Liver (tissue), 9 donors: ENCODE data around the gene NR2F2. TPM values are rescaled to one million over a fixed set of nuclear protein-coding genes. Genes with fewer than 3 reads are reported as not detected.

Experiments
- DNase-seq: peaks from one replicate; pipeline ENCODE4 v3.0.0-alpha.2; 2017; ENCODE audit warnings: low spot score
- H3K27ac ChIP-seq, 2 donors: one replicate each; pipeline ENCODE4 v1.7.0; 2013; ENCODE audit warnings: inconsistent platforms in 2 of 2, low read length in 2 of 2, control low read depth in 1 of 2, low read depth in 1 of 2, mild to moderate bottlenecking in 1 of 2
- H3K27me3 ChIP-seq, 4 donors: one replicate each; pipeline versions ENCODE4 v1.6.1 to v1.7.0; 2013; ENCODE audit warnings: low read length in 3 of 4, inconsistent platforms in 1 of 4, mild to moderate bottlenecking in 1 of 4, moderate library complexity in 1 of 4; ENCODE audit not compliant: control insufficient read depth in 4 of 4, insufficient read depth in 4 of 4
- H3K36me3 ChIP-seq, 4 donors: one replicate each; pipeline versions ENCODE4 v1.6.1 to v1.7.0; 2013; ENCODE audit warnings: low read length in 3 of 4, mild to moderate bottlenecking in 3 of 4, low read depth in 1 of 4, moderate library complexity in 1 of 4; ENCODE audit not compliant: control insufficient read depth in 4 of 4, insufficient read depth in 3 of 4
- H3K4me1 ChIP-seq, 4 donors: one replicate each; pipeline versions ENCODE4 v1.6.1 to v1.7.0; 2013; ENCODE audit warnings: low read length in 3 of 4, mild to moderate bottlenecking in 3 of 4, moderate library complexity in 1 of 4; ENCODE audit not compliant: control insufficient read depth in 4 of 4, insufficient read depth in 4 of 4
- H3K4me3 ChIP-seq, 3 donors: one replicate each; pipeline versions ENCODE4 v1.6.1 to v1.7.0; 2013; ENCODE audit warnings: low read length in 3 of 3, control low read depth in 1 of 3, low read depth in 1 of 3, mild to moderate bottlenecking in 1 of 3
- H3K9ac ChIP-seq, 2 donors: one replicate each; pipeline ENCODE4 v1.7.0; 2013; ENCODE audit warnings: low read length in 2 of 2, mild to moderate bottlenecking in 2 of 2, moderate library complexity in 2 of 2, control low read depth in 1 of 2, low read depth in 1 of 2
- H3K9me3 ChIP-seq, 4 donors: one replicate each; pipeline versions ENCODE4 v1.6.1 to v1.7.0; 2013; ENCODE audit warnings: low read length in 3 of 4; ENCODE audit not compliant: control insufficient read depth in 4 of 4
- EGR1 ChIP-seq, 2 donors: IDR thresholded peaks; 2 replicates each; pipeline ENCODE4 v1.6.1; 2016 to 2018; ENCODE audit warnings: antibody characterized with exemption in 2 of 2, low read depth in 2 of 2
- FOXA1 ChIP-seq: IDR thresholded peaks from 2 replicates; pipeline ENCODE4 v1.6.1; 2016; ENCODE audit warnings: antibody characterized with exemption
- HNF4A ChIP-seq, 2 donors: conservative IDR thresholded peaks; 2 replicates each; pipeline ENCODE4 v1.6.1; 2016; ENCODE audit warnings: antibody characterized with exemption in 2 of 2, mild to moderate bottlenecking in 2 of 2
- HNF4G ChIP-seq: IDR thresholded peaks from 2 replicates; pipeline ENCODE4 v1.6.1; 2016; ENCODE audit warnings: antibody characterized with exemption
- NR2F2 ChIP-seq: IDR thresholded peaks from 2 replicates; pipeline ENCODE4 v1.6.1; 2016; ENCODE audit warnings: antibody characterized with exemption
- RAD21 ChIP-seq, 2 donors: IDR thresholded peaks; 2 replicates each; pipeline ENCODE4 v1.6.1; 2016; ENCODE audit warnings: antibody characterized with exemption in 2 of 2, mild to moderate bottlenecking in 2 of 2
- SP1 ChIP-seq: IDR thresholded peaks from 2 replicates; pipeline ENCODE4 v1.6.1; 2018; ENCODE audit warnings: antibody characterized with exemption, mild to moderate bottlenecking
- TAF1 ChIP-seq: conservative IDR thresholded peaks from 2 replicates; pipeline ENCODE4 v1.6.1; 2016; ENCODE audit warnings: antibody characterized with exemption, mild to moderate bottlenecking
- WGBS: extraction: QIAGEN DNeasy Blood & Tissue Kit; methylation state at CpG from one replicate; pipeline ENCODE4 v1.1.7; 2013; 5-methylcytosine and 5-hydroxymethylcytosine counted together
- polyA plus RNA-seq, 2 donors: library from polyadenylated mRNA; stranded (reverse) in 1 of 2; unstranded in 1 of 2; fragments of 200-250 nt in 1 of 2; fragments of >200 nt in 1 of 2; fragmentation: Nextera tagmentation in 1 of 2; extraction: Ambion mirVana in 1 of 2; gene quantifications; one replicate each; pipeline versions ENCODE4 v1.2.1 to v1.2.3, GENCODE V29; 2013 to 2015
- total RNA-seq, 2 donors: library from RNA; depleted of rRNA; stranded (reverse); fragments of >200 nt; gene quantifications; one replicate each; pipeline ENCODE4 v1.2.3, GENCODE V29; 2014
- TF ChIP-seq, protein P1 (sequence below): IDR thresholded peaks from 2 replicates; pipeline ENCODE4 v1.6.1; 2016; ENCODE audit warnings: antibody characterized with exemption
- TF ChIP-seq, protein P2 (sequence below): fragments of 150-350 bp; IDR thresholded peaks from 2 replicates; pipeline ENCODE4 v1.5.1; 2017; ENCODE audit warnings: improper control_type of control experiment, low read depth, low read length; ENCODE audit not compliant: missing input control
- TF ChIP-seq, protein P3 (sequence below): IDR thresholded peaks from 2 replicates; pipeline ENCODE4 v1.6.1; 2016; ENCODE audit warnings: antibody characterized with exemption
- TF ChIP-seq, protein P4 (sequence below): IDR thresholded peaks from 2 replicates; pipeline ENCODE4 v1.6.1; 2016; ENCODE audit warnings: antibody characterized with exemption, mild to moderate bottlenecking
- donor health status: healthy.
- donor health status: healthy.
- donor health status: healthy.
- donor health status: healthy.
- donor health status: healthy.

NR2F2 gene
- total and polyA plus RNA-seq, 4 donors = 5.9 to 22.4 (median 9.2) TPM

DNA sequence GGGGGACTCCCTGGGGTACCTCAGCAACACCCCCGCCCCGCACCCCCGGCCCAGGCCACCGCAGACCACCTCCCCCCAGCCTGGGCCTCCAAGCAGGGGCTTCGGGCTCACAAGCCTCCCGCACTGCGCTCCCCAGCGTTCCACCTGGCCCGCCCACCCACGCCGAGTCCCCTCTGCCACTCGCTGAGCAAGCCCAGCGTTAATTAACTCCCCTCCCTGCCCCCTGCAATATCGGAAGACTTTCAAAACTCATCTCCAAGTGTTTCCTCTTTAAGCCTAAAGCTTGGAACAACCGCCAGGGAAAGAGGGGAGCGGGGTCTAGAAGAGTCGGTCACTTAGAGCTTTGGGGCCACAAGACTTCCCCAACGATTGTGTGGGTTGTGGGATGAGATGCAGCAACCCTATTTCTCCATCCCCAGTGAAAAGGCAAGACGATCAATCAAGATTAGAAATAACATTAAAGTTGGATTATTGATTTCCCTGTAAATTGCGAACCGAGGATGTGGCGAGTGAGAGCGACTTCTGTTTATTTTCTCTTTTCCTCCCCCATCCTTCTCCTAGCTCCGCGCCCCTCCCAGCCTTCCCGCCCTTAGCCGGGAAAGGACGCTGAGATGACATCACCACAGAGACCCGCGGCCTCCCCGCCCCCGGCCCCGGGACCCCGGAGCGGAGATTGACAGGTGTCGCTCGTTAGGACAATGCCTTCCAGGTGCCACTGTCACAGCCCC is 30.2 kb downstream of the NR2F2 start:
- H3K9me3 ChIP-seq = no peaks in the 10 kb centered on the region
- DNase-seq = no peak
- no peak overlapping the region for H3K9ac ChIP-seq
- TF ChIP-seq, protein P1, sequence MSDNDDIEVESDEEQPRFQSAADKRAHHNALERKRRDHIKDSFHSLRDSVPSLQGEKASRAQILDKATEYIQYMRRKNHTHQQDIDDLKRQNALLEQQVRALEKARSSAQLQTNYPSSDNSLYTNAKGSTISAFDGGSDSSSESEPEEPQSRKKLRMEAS = no peak
- TF ChIP-seq HNF4G = no peak
- no peak for TF ChIP-seq TAF1
- no peak for TF ChIP-seq RAD21 (IDR thresholded peaks at IDR 0.05)
- TF ChIP-seq EGR1 (IDR thresholded peaks at IDR 0.05; ENCODE audit: low read depth in 2 of 2) = no peak
- TF ChIP-seq HNF4A (conservative IDR thresholded peaks at IDR 0.05) = no peak
- TF ChIP-seq, protein P2, sequence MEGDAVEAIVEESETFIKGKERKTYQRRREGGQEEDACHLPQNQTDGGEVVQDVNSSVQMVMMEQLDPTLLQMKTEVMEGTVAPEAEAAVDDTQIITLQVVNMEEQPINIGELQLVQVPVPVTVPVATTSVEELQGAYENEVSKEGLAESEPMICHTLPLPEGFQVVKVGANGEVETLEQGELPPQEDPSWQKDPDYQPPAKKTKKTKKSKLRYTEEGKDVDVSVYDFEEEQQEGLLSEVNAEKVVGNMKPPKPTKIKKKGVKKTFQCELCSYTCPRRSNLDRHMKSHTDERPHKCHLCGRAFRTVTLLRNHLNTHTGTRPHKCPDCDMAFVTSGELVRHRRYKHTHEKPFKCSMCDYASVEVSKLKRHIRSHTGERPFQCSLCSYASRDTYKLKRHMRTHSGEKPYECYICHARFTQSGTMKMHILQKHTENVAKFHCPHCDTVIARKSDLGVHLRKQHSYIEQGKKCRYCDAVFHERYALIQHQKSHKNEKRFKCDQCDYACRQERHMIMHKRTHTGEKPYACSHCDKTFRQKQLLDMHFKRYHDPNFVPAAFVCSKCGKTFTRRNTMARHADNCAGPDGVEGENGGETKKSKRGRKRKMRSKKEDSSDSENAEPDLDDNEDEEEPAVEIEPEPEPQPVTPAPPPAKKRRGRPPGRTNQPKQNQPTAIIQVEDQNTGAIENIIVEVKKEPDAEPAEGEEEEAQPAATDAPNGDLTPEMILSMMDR = no peak
- no peak for TF ChIP-seq FOXA1
- TF ChIP-seq SP1 = no peak
- TF ChIP-seq NR2F2 = no peak
- TF ChIP-seq, protein P3, sequence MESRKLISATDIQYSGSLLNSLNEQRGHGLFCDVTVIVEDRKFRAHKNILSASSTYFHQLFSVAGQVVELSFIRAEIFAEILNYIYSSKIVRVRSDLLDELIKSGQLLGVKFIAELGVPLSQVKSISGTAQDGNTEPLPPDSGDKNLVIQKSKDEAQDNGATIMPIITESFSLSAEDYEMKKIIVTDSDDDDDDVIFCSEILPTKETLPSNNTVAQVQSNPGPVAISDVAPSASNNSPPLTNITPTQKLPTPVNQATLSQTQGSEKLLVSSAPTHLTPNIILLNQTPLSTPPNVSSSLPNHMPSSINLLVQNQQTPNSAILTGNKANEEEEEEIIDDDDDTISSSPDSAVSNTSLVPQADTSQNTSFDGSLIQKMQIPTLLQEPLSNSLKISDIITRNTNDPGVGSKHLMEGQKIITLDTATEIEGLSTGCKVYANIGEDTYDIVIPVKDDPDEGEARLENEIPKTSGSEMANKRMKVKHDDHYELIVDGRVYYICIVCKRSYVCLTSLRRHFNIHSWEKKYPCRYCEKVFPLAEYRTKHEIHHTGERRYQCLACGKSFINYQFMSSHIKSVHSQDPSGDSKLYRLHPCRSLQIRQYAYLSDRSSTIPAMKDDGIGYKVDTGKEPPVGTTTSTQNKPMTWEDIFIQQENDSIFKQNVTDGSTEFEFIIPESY = no peak
- H3K4me1 ChIP-seq = peaks cover 6 to 23% (median 13%) of the 10 kb centered on the region in 4 donors
- H3K27me3 ChIP-seq = peaks cover 0 to 2% (median under 1%) of the 10 kb centered on the region in 4 donors
- H3K27ac ChIP-seq = peak overlapping the region in 1 of 2 donors; percentile 20
- H3K4me3 ChIP-seq = peak overlapping the region in 1 of 3 donors; percentile 54
- WGBS = 24% methylated on average over 37 of the region's 37 CpGs
- H3K36me3 ChIP-seq = no peaks in the 10 kb centered on the region

DNA sequence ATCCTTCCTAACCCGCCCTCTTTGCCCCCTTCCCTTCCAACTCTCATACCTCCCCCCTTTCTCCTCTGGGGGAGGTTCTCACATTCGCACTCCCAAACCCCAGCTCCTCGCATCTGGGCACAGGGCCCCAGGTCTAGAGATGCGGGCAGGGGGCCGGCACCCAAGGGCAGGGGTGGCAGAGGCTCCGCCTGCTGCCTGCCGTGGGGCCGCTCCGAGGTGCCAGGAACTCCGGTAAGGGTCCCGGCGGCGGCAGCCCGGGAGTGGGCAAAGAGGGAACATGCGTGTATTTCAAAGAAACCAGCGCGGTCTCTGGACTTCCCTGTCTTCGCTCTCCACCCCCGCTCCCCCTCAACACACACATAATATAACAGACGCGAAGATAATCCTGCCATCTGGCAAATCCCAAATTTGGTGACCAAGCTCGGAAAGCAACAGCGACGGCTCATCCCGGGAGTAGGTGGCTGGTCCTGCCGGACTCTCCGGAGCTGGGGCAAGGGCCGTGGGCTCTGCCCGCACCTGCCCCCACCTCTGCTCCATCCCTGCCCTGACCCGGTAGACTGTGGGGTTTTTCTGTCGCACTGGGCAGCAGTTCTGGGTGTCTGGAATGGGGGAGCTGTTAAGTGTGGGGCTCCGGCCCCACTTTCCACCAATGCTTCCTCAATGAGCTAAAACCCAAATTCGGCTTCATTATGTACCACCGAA is 31.0 kb downstream of the NR2F2 start:
- H3K27ac ChIP-seq = no peak overlapping the region
- H3K9me3 ChIP-seq = no peaks in the 10 kb centered on the region
- H3K9ac ChIP-seq = no peak overlapping the region
- no peak for TF ChIP-seq NR2F2
- TF ChIP-seq, protein P4, sequence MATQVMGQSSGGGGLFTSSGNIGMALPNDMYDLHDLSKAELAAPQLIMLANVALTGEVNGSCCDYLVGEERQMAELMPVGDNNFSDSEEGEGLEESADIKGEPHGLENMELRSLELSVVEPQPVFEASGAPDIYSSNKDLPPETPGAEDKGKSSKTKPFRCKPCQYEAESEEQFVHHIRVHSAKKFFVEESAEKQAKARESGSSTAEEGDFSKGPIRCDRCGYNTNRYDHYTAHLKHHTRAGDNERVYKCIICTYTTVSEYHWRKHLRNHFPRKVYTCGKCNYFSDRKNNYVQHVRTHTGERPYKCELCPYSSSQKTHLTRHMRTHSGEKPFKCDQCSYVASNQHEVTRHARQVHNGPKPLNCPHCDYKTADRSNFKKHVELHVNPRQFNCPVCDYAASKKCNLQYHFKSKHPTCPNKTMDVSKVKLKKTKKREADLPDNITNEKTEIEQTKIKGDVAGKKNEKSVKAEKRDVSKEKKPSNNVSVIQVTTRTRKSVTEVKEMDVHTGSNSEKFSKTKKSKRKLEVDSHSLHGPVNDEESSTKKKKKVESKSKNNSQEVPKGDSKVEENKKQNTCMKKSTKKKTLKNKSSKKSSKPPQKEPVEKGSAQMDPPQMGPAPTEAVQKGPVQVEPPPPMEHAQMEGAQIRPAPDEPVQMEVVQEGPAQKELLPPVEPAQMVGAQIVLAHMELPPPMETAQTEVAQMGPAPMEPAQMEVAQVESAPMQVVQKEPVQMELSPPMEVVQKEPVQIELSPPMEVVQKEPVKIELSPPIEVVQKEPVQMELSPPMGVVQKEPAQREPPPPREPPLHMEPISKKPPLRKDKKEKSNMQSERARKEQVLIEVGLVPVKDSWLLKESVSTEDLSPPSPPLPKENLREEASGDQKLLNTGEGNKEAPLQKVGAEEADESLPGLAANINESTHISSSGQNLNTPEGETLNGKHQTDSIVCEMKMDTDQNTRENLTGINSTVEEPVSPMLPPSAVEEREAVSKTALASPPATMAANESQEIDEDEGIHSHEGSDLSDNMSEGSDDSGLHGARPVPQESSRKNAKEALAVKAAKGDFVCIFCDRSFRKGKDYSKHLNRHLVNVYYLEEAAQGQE = no peak
- TF ChIP-seq, protein P2 = no peak
- H3K36me3 ChIP-seq = no peaks in the 10 kb centered on the region
- H3K27me3 ChIP-seq = peaks cover 0 to 3% (median under 1%) of the 10 kb centered on the region in 4 donors
- peaks cover 3 to 19% (median 12%) of the 10 kb centered on the region in 4 donors for H3K4me1 ChIP-seq
- no peak overlapping the region for H3K4me3 ChIP-seq
- 56% methylated on average over 34 of the region's 34 CpGs for WGBS
- no peak for DNase-seq
